Skin epidermis (tissue), 12 donors: ENCODE measurements around the gene ZNF107.
A peak's percentile ranks its signal among the peaks of the same experiment; 100 is the strongest.
"Not testable (repeated sequence)": the region's sequence is repeated elsewhere in the genome, so short reads cannot be mapped to it uniquely, and the experiment has no call there.

Source experiments
- H3K27ac ChIP-seq, 21 experiments: fragments of 200-600 bp; sonication (generic) in 11 of 21; one replicate each; pipeline ENCODE4 v1.5.0; 2020; ENCODE audit warnings: mild to moderate bottlenecking in 3 of 21, inconsistent platforms in 2 of 21, moderate library complexity in 2 of 21
- H3K4me3 ChIP-seq, 7 experiments: fragments of 200-600 bp; sonication (generic) in 2 of 7; one replicate each; pipeline ENCODE4 v1.5.0; 2020; ENCODE audit warnings: inconsistent platforms in 2 of 7, mild to moderate bottlenecking in 2 of 7, moderate library complexity in 1 of 7

ZNF107 gene

DNA sequence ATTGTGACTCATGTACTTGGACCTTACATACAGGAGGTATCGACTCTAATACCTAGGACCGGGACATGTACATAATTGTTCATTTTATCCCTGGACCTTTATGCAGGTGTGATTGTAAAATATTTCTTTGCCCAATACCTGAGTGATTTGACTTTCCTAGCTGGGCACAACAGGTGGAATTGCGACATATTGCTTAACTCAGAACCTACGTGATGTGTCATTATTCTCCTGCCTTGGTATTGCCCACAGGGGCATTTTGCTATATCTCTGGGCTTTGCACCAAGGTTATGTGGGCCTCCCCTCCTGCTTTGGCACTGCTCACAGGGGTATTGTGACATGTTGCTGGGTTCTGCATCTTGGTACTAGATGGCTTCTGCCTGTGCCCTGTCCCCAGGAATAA lies 23.9 kb upstream of the ZNF107 start:
- Histone ChIP-seq H3K27ac (peak overlapping the region in 2 of 21 experiments; percentile 19 to 73), H3K4me3 (no peak overlapping the region)

DNA sequence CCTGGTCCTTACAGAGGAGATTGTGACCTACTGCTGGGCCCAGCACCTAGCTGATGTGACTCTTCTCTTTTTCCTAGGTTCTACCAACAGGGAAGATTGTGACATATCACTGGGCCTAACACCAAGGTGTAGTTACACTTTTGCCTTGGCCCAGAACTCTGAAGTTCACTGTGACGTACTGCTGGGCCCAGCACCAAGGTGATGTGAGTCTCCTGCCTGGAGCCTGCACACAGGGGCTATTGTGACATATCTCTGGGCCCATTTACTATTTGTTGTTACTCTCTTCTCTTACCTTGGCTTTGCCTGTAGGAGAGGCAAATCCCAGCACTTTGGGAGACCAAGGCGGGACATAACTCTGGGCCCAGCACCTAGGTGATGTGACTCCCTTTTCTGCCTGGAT lies 23.1 kb upstream of the ZNF107 start:
- Histone ChIP-seq H3K27ac (peak overlapping the region in 7 of 21 experiments; percentile 3 to 73 (median 19)), H3K4me3 (no peak overlapping the region)

DNA sequence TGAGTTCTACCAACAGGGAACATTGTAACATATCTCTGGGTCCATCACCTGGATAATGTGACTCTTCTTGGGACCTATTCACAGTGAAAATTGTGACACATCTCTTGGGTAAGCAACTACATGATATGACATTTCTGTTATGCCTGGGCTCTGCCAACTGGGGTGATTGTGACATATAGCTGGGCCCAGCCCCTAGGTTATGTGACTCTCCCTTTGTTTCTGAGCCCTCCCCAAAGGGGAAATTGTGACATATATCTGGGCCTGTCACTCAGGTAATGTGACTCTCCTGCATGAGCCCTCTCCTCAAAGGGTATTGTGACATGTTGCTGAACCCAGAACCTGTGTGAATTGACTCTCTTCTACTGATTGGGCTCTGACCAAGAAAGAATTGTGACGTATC lies 22.4 kb upstream of the ZNF107 start:
- H3K4me3 ChIP-seq: no peak overlapping the region
- peak overlapping the region in 4 of 21 experiments; percentile 3 to 46 (median 24) for H3K27ac ChIP-seq

DNA sequence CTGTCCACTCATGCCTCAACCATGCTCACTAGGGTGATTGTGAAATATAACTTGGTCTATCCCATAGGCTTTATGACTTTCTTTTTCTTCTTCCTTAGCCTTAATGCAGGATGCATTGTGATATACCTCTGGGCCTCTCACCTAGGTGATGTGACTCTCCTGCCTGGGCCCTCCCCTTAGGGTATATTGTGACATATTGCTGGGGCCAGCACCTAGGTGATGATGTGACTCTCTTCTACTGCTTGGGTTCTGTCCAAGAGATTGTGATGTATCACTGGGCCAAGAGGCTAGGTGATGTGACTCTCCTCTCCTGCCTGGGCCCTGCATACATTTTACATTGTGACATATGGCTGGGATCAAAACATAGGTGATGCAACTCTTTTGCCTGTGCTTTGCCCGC lies 14.7 kb upstream of the ZNF107 start:
- Histone ChIP-seq H3K27ac (peak overlapping the region in 6 of 21 experiments; percentile 1 to 73 (median 44)), H3K4me3 (no peak overlapping the region)

DNA sequence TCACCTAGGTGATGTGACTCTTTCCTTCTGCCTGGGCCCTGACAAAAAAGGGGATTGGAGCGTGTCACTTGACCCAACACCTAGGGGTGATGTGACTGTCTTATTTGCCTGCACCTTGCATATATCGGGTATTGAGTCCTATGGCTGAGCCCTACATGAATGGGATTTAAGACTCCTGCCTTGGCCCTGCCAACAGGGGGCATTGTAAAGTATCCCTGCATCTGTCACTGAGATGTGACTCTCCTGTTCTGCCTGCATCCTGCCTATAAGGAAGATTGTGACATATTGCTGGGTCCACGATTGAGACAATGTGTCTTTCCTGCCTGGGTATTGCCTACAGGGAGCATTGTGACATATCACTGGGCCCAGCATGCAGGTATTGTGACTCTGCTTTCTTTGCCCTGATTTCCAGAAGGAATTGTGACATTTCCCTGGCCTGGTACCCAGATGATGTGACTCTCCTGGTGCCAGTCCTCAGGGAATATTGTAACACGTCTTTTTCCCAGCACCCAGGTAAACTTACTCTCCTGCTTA lies 14.2 kb upstream of the ZNF107 start:
- Histone ChIP-seq H3K27ac (peak overlapping the region in 7 of 21 experiments; percentile 1 to 73 (median 52)), H3K4me3 (no peak overlapping the region)

DNA sequence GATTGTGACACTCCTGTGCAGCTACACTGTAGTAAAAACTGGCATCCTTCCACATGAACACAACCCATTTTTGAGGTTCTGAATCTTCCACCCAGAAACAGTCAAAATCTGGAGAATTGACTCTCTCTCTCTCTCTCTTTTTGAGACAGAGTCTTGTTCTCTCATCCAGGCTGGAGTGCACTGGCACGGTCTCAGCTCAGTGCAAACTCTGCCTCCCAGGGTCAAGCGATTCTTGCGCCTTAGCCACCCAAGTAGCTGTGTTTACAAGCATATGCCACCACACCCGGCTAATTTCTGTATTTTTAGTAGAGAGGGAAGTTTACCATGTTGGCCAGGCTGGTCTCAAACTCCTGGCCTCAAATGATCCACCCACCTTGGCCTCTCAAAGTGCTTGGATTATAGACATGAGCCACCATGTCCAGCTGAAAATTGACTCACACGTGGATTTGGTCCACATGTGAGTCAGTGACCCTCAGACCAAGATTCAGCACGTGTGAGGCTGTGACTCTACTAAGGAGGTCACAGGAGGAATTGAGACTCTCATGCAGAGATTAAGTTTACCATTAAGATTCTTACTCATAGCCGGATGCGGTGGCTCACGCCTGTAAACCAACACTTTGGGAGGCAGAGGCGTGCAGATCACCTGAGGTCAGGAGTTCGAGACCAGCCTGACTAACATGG lies 12.1 kb upstream of the ZNF107 start:
- peak overlapping the region in 8 of 21 experiments; percentile 0 to 73 (median 64) for H3K27ac ChIP-seq

DNA sequence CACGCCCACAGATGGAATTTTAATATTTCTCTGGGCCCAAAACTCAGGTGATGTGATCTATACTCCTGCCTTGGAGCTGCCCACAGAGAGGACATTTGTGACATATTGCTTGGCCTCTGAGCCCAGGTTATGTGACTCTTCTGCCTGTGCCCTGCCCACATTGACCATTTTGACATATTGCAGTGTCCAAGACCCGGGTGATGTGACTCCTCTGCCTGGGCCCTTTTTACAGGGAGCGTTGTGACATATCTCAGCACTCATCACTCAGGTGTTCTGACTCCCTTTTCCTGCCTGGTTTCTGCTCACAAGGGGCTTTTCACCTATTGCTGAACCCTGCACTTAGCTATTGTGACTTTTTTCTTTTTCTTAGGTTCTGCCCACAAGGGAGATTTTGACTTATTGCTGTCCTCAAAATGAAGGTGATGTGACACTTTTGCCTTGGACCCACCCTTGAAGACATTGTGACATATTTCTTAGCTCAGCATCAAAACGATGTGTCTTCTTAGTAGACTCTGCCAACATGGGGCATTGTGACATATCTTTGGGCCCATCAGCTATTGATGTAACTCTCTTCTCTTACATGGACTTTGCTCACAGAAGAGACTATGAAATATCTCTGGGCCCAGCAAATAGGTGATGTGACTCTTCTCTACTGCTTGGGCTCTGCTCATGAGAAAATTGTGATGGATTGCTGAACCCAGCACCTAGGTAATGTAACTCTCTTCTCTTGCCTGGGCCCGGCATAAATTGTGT lies 11.0 kb upstream of the ZNF107 start:
- Histone ChIP-seq H3K27ac (peak overlapping the region in 4 of 21 experiments; percentile 35 to 70 (median 39)), H3K4me3 (no peak overlapping the region)

More for the DNA sequence above, 12.1 kb upstream of the ZNF107 start:
- no peak overlapping the region for H3K4me3 ChIP-seq

DNA sequence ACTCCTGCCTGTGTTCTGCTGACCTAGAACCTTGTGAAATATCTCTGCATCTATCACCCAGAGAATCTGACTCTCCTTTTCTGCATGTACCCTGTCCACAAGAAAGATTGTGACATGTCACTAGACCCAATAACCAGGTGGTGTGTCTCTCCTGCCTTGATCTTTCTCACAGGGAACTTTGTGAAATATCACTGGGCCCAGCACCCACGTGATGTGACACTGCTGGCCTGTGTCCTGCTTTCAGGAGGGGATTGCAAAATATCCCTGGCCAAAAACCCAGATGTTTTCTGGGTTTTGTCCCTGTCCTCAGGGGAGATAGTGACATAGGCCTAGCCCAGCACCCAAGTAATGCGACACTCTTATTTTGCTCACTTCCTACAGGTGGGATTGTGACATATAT lies 10.1 kb upstream of the ZNF107 start:
- H3K27ac ChIP-seq: peak overlapping the region in 6 of 21 experiments; percentile 21 to 70 (median 47)
- H3K4me3 ChIP-seq: no peak overlapping the region

DNA sequence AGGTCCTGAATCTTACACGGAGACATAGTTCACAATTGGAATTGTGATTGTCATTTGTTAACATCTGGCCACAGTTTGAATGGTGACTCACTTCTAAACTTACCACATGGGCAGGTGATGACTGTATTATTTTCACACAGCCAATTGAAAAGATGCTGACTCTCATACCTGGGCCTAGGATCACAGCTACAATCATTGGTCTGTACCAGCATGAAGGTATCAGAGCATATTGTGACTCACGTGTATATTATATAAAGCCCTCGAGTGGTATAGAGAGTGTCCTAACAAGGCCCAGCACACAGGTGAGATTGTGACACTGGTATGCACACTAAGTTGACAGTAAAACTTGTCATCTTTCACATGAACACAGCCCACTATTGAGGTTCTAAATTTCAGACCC lies 9.4 kb upstream of the ZNF107 start:
- H3K27ac ChIP-seq: peak overlapping the region in 5 of 21 experiments; percentile 35 to 70 (median 54)
- H3K4me3 ChIP-seq: no peak overlapping the region

DNA sequence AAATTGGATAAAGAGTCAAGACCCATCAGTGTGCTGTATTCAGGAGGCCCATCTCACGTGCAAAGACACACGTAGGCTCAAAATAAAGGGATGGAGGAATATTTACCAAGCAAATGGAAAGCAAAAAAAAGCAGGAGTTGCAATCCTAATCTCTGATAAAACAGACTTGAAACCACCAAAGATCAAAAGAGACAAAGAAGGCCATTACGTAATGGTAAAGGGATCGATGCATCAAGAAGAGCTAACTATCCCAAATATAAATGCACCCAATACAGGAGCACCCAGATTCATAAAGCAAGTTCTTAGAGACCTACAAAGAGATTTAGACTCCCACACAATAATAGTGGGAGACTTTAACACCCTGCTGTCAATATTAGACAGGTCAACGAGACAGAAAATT lies 3.8 kb upstream of the ZNF107 start:
- not testable (repeated sequence) for H3K27ac ChIP-seq, H3K4me3 ChIP-seq

DNA sequence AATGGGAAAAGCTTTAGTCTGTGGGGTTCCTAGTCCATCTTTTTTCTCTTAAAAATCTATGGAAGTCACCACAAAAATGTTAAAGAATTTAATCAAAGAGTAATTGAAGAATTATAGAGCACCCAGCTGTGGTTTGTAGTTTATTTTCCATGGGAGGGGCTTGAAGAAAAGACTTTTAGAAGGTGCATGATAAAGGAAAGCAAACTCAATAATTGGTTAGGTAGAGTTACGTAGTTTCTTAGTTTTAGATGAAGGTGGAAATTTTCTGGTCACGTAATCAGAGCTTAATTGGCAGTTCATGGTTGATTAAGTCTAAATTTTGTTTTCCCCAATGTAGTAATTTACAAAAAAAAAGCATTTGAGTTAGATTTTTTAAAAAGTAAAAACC lies 724 bp downstream of the ZNF107 start:
- H3K27ac ChIP-seq: peak overlapping the region in 20 of 21 experiments; percentile 24 to 89 (median 81)
- H3K4me3 ChIP-seq: peak overlapping the region; percentile 67 to 98 (median 76)

DNA sequence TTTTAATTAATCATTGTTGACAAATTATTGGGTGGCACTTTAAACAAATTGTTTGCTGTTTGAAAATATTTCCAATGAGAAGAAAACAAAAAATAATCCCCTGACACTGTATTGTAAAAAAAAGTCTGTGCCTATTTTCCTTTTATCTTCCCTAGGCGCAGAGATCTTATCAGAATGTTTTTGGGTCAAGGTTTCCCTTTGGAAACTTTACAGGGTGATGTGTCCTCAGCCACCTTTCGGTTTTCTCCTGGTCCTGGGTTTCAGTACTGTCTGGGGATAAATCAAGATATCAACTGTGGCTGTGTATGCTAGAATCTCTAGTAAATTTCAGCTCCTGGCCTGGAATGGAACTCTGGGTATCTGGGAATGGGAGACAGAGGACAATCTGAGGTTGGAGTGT lies 1.4 kb downstream of the ZNF107 start:
- Histone ChIP-seq H3K4me3 (peak overlapping the region in 1 of 7 experiments; percentile 67), H3K27ac (peak overlapping the region in 6 of 21 experiments; percentile 13 to 84 (median 60))

DNA sequence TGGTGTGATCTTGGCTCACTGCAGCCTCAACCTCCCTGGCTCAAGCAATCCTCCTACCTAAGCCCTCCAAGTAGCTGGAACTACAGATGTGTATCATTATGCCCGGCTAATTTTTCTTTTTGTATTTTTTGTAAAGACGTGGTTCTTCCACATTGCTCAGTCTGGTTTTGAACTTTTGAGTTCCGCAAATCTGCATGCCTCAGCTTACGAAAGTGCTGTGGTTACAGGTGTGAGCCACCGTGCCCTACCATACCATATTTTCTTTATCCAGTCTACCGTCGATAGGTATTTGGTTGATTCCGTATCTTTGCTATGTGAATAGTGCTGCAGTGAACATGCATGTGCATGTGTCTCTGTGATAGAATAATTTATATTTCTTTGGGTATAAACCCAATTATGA lies 6.5 kb downstream of the ZNF107 start:
- Histone ChIP-seq H3K4me3 (no peak overlapping the region), H3K27ac (no peak overlapping the region)

DNA sequence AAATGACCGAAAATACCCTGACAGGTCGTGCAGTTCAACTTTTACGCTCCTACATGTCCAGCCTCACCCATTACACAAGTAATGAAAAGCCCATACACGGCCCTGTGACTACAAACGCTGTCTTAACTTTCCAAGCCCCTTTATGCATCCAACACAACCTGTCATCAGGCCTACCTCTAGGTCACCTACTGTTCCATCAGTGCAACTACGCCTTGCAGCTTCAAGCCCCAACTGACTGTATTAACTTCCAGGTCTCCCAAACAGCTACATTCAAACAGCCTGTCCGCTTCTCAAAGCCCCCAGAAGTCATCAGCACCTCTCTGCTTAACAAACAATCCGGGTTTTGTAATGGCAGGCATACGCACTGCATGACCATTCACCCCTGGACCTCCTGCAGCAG lies 19.2 kb downstream of the ZNF107 start:
- H3K27ac ChIP-seq: peak overlapping the region in 13 of 21 experiments; percentile 22 to 90 (median 75)
- no peak overlapping the region for H3K4me3 ChIP-seq

DNA sequence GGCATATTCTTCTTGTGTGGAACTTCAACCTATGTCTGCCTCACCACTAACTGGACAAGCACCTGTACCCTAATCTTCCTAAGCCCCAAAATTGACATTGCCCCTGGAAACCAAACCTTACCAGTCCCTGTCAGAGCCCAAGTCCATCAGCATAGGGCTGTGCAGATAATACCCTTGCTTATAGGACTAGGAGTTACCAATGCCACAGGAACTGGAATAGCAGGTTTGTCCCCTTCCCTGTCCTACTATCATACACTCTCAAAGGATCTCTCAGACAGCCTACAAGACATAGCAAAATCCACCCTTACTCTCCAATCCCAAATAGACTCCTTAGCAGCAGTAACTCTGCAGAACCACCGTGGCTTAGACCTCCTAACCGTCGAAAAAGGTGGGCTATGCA lies 19.8 kb downstream of the ZNF107 start:
- peak overlapping the region in 18 of 21 experiments; percentile 38 to 90 (median 68) for H3K27ac ChIP-seq

DNA sequence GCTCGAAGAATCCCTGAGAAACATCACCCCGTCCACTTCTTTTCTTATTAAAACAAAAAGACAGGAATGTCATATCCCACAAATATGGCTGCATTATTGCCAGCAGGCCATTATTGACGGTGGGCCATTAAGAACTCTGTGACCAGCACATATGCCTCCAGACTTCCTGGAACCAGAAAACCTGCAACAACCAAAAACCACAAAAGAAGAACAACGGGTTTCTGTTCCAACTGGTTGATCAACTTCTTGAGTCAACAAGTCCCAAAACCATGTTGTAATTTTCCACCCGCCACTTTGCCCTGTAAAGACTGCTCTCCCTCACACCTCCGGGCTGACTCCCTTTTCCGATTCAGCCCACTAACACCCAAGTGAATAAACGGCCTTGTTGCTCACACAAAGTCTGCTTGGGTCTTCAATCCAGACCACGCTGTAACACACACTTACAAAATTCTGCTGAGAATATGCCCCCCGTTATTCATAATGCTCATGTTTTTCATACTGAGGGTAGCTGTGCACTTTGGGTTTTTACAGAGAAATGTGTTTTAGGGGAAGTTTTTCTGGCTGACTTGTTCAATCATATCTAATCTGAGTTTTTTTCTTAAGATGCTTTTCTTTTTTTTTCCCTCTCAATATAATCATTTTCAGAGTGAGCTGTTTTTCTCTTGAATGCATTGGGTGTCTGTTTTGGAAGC lies 20.7 kb downstream of the ZNF107 start:
- H3K4me3 ChIP-seq: no peak overlapping the region
- peak overlapping the region in 18 of 21 experiments; percentile 38 to 90 (median 71) for H3K27ac ChIP-seq

More for the DNA sequence above, 19.8 kb downstream of the ZNF107 start:
- no peak overlapping the region for H3K4me3 ChIP-seq

DNA sequence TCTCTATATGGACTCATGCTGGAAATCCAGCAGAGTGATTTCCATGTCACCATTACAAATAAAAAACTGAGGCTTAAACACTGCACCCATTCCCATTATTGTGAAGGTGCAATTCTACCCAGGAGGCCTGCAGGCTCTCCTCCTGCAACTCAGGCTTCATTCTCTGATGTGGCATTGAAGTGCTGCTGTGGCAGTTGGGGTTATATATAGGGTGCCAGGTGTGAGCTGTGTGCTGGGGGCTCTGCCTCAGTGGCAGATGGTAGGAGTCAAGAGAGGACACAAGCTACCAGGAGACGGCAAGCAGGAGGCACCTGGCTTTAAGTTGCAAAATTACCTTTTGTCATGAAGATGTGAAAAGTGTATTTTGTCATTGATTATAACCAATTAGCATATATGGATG lies 21.3 kb downstream of the ZNF107 start:
- no peak overlapping the region for H3K4me3 ChIP-seq
- peak overlapping the region in 12 of 21 experiments; percentile 19 to 90 (median 67) for H3K27ac ChIP-seq

DNA sequence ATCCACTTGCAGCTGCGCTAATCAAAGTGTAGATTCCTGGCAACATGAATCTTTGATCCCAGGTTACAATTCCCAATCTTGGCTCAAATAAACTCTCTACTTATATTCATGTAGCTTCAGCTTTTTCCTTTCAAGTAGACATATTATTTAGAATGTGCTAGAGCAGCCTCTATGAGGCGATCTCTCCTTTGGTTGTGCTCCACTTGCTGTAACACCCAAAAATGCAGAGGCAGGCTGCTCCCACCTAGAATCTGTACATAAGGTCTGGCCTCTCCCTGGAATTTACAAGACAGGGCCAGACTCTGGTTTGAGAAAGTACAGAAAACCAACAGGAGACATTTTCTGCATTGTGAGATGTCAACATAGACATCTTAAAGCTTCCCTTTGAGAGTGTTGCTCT lies 23.1 kb downstream of the ZNF107 start:
- H3K27ac ChIP-seq: peak overlapping the region in 3 of 21 experiments; percentile 16 to 75 (median 50)
- H3K4me3 ChIP-seq: no peak overlapping the region

DNA sequence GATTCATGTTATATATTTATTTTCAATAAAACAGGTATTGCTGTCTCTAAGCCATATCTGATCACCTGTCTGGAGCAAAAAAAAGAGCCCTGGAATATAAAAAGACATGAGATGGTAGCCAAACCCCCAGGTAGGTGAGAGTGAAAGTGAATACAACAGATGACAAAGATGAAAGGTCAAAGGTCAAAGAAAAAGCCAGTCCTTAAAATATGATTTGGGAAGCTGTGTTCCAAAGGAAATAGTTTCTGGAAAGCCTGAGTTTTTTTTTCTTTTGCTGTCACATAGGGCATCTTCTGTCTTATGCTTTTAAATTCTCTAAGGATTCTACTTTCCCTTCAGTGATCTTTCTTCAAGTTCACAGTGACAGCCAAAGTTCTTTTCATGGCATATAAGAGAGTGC lies 25.9 kb downstream of the ZNF107 start:
- H3K4me3 ChIP-seq: no peak overlapping the region
- H3K27ac ChIP-seq: no peak overlapping the region

DNA sequence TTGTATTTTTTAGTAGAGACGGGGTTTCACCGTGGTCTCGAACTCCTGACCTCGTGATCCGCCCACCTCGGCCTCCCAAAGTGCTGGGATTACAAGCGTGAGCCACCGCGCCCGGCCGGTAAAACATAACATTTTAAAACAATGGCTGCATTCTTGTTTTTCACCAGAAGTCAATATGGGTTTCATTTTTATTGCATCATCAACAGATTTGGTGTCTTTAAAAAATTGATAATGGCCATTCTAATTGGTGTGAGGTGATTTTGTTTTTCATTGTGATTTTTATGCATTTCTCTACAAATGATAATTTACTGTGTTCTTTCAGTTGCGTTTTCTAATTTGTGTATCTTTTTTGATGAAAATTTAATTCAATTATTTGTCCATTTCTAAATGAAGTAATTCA lies 31.9 kb downstream of the ZNF107 start:
- H3K27ac ChIP-seq, H3K4me3 ChIP-seq: not testable (repeated sequence)
